T47D (cell line): ENCODE results near the gene SHMT1.
"Not testable (repeated sequence)": the region's sequence is repeated elsewhere in the genome, so short reads cannot be mapped to it uniquely, and the experiment has no call there.

Experiments used
- DNase-seq, 2 experiments: peaks; one replicate each; pipeline versions ENCODE4 v3.0.0 to v3.0.0-alpha.2; 2011 to 2012; ENCODE audit warnings: low read depth in 1 of 2, low spot score in 1 of 2
- JUND ChIP-seq: IDR thresholded peaks from 2 replicates; pipeline ENCODE4 v1.6.1; 2012; ENCODE audit warnings: low read depth
- in situ Hi-C: cut with HindIII; loops from 2 replicates; pipeline ENCODE4 v1.10.0; 2016; ENCODE audit warnings: low sequenced_read_pairs, low pct_unique_long_range_greater_than_20kb

The SHMT1 gene

DNA sequence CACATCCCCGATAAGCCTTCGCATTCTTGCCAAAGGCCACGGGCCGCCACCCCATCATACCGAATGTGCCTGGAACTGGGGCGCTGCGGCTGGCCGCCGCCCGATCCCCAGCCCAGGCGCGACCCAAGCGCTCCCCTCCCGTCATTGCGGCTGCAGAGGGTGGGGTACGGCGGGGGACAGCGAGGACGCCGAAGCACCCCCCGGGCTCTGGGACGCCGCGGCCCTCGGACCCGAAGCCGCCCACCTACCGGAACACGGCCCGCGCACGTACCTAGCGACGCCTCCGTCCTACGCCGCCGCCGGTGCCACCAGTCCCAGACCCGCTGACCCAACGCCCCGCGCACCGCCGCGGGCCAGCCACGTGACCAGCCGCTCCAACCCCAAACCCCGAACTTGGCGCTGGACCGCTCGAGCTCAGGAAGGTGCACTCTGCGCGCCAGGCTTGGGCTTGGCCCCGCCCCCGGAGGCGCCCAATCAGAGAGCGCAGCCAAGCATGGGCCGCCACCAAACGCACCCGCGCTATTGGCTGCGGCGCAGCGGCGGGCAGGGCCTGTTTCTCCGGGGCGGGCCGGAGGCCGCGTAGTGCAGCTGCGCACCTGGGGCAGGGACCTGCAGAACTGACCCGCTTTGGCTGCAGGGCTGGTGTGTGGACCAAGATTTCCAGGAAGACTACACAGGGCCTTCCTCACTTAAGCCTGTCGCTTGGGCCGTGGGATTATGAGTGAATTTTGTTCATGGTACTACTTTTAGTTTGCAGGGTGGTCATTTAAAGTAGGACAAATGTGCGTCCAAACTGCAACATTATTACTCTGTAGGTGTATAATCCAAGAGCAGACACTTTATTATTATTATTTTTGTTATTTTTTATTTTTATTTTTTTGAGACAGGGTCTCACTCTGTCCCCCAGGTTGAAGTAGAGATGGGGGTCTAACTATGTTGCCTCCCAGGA lies at the start of gene SHMT1:
TSS of gene SHMT1 (minus strand) at position 450 of the 949 bp plus-strand sequence. CDS start 7,569 bp downstream, outside the sequence.
- peak; percentile 98 to 99 for DNase-seq
- in situ Hi-C loops: no loop called here
- no peak for TF ChIP-seq JUND

DNA sequence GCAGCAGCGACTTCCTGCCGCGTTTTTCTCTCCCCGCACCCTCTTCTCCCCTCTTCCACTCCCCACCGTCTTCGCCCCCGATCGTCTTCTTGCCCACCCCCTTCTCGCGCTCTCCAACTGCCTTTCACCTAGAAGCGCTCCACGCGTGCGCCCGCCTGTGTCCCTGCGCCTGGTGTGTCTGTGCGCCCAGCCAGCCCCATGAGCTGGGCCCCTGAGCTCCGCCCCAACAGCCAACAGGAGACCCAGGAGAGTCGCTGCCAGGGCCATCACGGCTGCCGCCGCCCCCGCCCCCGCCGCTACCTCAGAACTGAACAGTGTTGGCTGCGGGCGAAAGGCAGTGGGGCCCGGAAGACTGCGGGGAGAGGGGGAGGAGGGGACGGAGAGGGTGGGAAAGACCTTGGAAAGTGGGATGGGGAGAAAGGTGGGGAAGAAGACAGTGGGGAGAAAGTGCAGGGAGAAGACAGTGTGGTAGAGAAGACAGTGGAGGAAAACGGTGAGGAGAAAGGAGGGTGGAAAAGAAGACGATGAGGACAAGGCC lies 48.7 kb upstream of the SHMT1 start:
- DNase-seq, in situ Hi-C loops: not testable (repeated sequence)

DNA sequence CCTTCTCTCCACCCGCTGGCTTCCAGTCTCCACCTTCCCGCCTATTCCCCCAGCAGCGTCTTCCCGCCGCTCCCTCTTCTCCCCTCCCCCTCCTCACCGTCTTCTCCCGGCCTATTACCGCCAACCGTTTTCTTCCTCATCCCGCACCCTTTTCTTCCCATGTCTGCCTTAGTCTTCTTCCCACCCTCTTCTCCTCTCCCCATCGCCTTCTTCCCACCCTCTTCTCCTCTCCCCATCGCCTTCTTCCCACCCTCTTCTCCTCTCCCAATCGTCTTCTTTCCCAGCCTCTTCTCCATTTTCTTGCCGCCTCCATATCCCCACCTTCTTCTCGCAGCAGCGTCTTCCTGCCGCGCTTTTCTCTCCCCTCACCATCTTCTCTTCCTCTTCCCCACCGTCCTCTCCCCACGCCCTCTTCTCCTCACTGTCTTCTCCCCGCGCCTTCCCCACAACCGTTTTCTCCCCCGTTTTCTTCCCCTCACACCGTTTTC lies 48.1 kb upstream of the SHMT1 start:
- DNase-seq: peak in 1 of 2 experiments; percentile 78
- in situ Hi-C loops: not testable (repeated sequence)

DNA sequence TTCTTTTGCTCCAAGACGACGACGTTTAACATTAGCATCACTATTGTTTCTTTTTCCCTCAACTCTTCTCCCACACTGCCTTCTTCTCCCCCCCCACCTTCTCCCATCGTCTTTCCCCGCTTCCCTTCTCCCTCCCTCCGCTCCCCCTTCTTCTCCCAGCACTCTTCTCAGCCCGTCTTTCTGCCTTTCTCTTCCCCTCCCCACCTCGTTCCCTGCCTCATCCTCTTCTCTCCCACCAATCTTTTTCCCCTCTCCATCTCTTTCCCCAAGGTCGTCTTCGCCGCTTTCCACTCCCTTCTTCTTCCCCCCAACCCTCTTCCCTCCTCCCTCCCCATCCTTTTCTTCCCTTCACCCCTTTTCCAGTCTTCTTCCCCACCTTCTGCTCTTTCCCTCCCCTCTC lies 47.4 kb upstream of the SHMT1 start:
- in situ Hi-C loops, DNase-seq: not testable (repeated sequence)

DNA sequence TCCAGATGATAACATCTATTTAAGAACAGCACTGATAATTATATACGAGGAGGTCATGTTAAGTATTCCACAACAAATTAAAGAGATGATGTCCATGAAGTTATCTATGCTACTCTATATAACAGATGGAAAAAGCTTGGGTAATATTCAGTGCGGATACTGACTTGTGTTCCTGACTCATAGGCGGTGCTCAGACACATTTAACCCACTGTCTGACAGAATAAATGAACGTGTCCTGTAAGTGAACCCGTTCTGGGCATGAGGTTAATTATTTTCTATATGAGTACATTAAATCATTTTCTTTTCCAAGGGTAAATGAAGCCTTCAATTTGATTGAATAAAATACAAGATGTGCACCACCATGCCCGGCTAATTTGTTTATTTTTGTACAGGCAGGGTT lies 46.0 kb upstream of the SHMT1 start:
- DNase-seq, in situ Hi-C loops: not testable (repeated sequence)

DNA sequence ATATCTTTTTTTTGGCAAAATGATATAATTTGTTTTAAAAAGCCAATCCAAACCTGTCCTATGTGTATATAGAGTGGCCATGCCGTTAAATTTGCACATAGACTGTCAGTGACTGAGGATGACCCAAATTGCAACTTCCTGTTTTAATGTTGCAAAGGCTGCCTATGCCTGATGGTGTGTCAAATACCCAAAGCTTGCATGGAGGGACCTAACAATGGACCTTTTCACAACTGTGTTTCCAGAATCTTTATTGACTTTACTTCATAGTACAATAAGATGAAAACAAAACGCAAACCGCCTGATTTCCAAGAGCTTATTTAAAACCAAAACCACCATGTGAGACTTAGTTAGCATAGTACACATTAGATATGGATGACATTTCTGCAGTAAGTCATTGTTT lies 45.6 kb upstream of the SHMT1 start:
- DNase-seq, in situ Hi-C loops: not testable (repeated sequence)

DNA sequence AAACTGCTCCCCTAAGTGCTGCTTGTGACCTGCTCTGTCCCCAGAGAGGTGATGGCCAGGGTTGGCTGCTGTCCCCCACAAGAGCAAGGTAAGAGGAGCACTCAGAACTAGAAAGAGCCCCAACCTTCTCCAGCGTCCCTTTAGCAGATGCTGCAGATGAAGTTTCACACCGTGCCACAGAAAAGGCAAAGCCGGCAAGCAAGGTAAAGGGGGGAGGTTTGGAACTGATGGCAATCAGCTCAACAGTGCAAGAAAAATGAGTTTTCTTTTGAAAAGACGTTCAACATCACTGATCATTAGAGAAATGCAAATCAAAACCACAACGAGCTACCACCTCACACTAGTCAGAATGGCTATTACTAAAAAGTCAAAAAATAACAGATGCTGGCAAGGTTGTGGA lies 40.3 kb upstream of the SHMT1 start:
- in situ Hi-C loops: not testable (repeated sequence)

DNA sequence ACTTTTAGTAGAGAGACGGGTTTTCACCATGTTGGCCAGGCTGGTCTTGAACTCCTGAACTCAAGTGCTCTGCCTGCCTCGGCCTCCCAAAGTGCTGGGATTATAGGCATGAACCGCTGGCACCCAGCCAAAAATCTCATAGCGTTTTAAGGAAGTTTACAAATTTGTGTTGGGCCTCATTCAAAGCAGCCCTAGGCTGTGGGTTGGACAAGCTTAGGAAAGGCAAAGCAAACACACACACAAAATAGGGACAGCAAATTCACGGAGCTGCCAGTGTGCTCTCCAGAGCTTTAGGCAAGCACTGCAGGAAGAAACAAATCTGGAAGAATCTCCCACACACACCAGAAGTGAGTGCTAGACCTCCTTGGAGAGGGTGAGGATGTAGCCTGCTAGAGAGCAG lies 39.8 kb upstream of the SHMT1 start:
- in situ Hi-C loops: not testable (repeated sequence)

More for the DNA sequence above, 40.3 kb upstream of the SHMT1 start:
- DNase-seq: not testable (repeated sequence)

DNA sequence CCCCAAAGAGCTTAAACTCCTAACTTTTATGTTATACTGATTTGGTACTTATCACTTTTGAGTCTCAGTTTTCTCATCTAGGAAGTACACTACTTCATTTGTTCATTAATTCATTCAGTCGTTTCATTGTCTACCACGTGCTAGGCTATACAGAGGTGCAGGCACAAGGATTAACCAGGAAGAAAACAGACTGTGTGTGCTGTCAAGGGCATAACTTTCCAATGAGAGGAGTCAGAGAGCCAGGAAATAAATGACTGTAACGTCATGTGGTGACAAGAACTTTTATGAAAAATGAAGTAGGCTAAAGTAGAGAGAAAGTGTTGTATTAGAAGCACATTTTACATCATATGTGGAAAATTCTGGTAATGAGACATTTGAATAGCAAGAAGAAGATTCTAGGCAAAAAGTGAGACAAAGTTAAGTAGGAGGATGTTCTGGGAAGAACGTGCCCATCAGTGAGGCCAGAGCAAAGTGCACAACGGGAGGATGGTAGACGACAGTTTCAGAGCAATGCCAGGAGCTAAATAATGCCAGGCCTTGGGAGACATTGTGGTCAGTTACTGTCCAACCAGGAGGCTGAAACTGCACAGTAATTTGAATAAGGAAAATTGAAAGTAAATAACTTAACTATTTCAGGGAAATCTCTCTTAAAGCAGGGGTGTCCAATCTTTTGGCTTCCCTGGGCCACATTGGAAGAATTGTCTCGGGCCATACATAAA lies 38.7 kb upstream of the SHMT1 start:
- DNase-seq, in situ Hi-C loops: not testable (repeated sequence)

More for the DNA sequence above, 39.8 kb upstream of the SHMT1 start:
- DNase-seq: peak in 1 of 2 experiments; percentile 77

DNA sequence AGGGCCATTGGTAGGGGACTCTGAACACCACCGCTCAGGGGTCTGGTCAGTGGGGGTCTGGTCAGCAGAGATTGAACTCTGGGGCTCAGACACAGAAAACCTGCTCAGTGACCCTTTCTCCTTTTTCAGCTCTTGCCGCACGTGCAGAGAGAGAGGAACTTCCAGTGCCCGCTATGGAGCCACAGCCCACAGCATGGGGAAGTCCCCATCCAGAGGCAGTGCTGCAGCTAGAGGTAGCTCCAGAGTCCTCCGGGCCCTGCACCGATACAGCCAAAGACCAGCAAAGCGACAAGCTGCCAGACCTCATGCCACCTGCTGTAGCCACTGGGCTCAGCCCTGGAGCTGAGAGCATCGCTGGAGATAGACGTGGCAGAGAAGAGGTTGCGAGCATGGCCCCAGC lies 25.4 kb upstream of the SHMT1 start:
- in situ Hi-C loops, DNase-seq: not testable (repeated sequence)

DNA sequence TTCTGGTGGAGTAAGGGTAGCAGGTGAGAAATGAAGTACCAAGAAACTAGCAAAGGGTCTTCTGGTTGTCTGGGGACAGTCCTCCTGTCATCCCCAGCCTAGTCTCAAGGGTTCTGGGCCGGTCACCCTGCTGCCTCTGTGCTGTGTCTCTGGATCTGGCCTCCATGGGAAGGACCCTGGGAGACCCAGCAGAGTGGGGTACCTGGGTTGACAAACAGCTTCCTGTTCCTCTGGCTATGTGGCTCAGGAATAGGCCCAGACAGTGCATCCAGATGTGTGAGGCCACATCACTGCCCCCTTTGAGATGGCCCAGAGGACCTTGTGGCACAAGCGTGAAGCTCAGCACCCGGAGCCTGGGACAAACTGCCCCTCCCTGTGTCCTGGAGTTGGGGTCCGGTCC lies 24.9 kb upstream of the SHMT1 start:
- DNase-seq, in situ Hi-C loops: not testable (repeated sequence)

DNA sequence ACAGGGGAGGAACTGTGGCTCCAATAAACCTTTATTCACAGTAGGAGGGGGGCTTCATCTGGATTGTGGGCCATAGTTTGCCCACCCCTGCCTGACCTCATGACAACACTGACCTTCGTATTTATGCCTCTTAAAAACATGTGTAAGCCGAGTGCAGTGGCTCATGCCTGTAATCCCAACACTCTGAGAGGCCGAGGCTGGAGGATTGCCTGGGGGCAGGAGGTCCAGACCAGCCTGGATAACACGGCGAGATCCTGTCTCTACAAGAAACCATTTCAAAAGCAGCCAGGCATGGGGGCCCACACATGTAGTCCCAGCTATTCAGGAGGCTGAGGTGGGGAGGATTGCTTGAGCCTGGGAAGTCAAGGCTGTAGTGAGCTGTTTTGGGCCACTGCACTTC lies 24.2 kb upstream of the SHMT1 start:
- DNase-seq, in situ Hi-C loops: not testable (repeated sequence)

DNA sequence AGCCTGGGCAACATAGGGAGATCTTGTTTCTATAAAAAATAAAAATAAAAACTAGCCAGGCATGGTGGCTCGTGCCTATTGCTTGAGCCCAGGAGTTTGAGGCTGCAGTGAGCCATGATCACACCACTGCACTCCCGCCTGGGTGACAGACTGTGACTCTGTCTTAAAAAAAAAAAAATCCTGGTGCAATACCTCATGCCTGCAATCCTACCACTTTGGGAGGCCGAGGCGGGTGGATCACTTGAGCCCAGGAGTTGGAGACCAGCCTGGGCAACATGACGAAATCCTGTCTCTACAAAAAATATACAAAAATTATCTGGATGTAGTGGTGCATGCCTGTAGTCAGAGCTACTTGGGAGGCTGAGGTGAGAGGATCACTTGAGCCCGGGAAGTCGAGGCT lies 20.9 kb upstream of the SHMT1 start:
- in situ Hi-C loops, DNase-seq: not testable (repeated sequence)

DNA sequence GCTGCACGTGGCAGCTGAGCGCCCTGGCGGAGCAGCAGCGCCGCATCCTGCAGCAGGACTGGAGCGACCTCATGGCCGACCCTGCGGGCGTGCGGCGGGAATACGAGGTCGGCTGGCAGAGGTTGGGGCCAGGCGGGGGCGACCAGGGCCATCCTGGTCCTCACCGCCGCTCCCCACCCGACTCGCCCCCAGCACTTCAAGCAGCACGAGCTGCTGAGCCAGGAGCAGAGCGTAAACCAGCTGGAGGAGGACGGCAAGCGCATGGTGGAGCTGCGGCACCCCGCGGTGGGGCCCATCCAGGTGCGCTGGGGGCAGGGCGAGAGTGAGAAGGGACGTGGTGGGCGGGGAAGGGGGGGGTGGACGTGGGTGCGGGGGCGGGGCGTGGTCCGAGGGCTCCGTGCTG lies 19.7 kb upstream of the SHMT1 start:
- in situ Hi-C loops, DNase-seq: not testable (repeated sequence)
